Fibroblast of lung (primary cell): ENCODE measurements around the gene TCF21. TPM values are rescaled to one million over a fixed set of nuclear protein-coding genes. Genes with fewer than 3 reads are reported as not detected.

Source experiments
- DNase-seq, 2 donors: peaks; one replicate each; pipeline versions ENCODE4 v3.0.0 to v3.0.0-alpha.2; 2010; ENCODE audit warnings: low read depth in 2 of 2
- H2AFZ ChIP-seq: 2 replicates; pipeline ENCODE4 v1.5.1; 2012; ENCODE audit warnings: low read length, control low read depth, inconsistent platforms
- H3K27ac ChIP-seq: 2 replicates; pipeline ENCODE4 v1.5.1; 2011; ENCODE audit warnings: low read length, control low read depth; ENCODE audit not compliant: insufficient read depth
- H3K27me3 ChIP-seq: 2 replicates; pipeline ENCODE4 v1.5.1; 2011; ENCODE audit warnings: mild to moderate bottlenecking, low read length; ENCODE audit not compliant: control insufficient read depth, insufficient read depth
- H3K36me3 ChIP-seq: 2 replicates; pipeline ENCODE4 v1.5.1; 2011; ENCODE audit warnings: low read length; ENCODE audit not compliant: control insufficient read depth, insufficient read depth
- H3K4me1 ChIP-seq: 2 replicates; pipeline ENCODE4 v1.5.1; 2011; ENCODE audit warnings: low read length; ENCODE audit not compliant: control insufficient read depth, insufficient read depth; ENCODE audit errors: extremely low read depth
- H3K4me2 ChIP-seq: 2 replicates; pipeline ENCODE4 v1.5.1; 2011; ENCODE audit warnings: low read length, control low read depth; ENCODE audit not compliant: insufficient read depth; ENCODE audit errors: extremely low read depth
- H3K4me3 ChIP-seq, 4 experiments: fragments of 200-600 bp in 1 of 4; sonication (generic) in 1 of 4; replicated peaks in 1 of 4; 2 replicates each; pipeline ENCODE4 v1.5.1; 2011 to 2016; ENCODE audit warnings: low read length in 4 of 4, low read depth in 3 of 4, mild to moderate bottlenecking in 3 of 4, control low read depth in 2 of 4, inconsistent platforms in 1 of 4, mixed read lengths in 1 of 4; ENCODE audit not compliant: insufficient read depth in 1 of 4; ENCODE audit errors: control extremely low read depth in 1 of 4
- H3K79me2 ChIP-seq: 2 replicates; pipeline ENCODE4 v1.5.1; 2012; ENCODE audit warnings: mild to moderate bottlenecking, low read length, inconsistent platforms; ENCODE audit not compliant: control insufficient read depth, insufficient read depth
- H3K9ac ChIP-seq: 2 replicates; pipeline ENCODE4 v1.5.1; 2011; ENCODE audit warnings: mild to moderate bottlenecking, low read length, control low read depth; ENCODE audit not compliant: insufficient read depth
- H3K9me3 ChIP-seq: 2 replicates; pipeline ENCODE4 v1.5.1; 2012; ENCODE audit warnings: low read depth, low read length; ENCODE audit not compliant: control insufficient read depth, insufficient read depth
- H4K20me1 ChIP-seq: 2 replicates; pipeline ENCODE4 v1.5.1; 2011; ENCODE audit warnings: low read length; ENCODE audit not compliant: control insufficient read depth, insufficient read depth; ENCODE audit errors: extremely low read depth
- EZH2 ChIP-seq: IDR thresholded peaks from 2 replicates; pipeline ENCODE4 v1.5.1; 2012; ENCODE audit warnings: low read length, control low read depth, mild to moderate bottlenecking; ENCODE audit errors: missing control alignments
- polyA plus RNA-seq, 2 donors: library from polyadenylated mRNA; depleted of rRNA in 1 of 2; stranded (reverse) in 1 of 2; unstranded in 1 of 2; fragments of >200 nt; gene quantifications; 2 replicates each; pipeline ENCODE4 v1.2.1, GENCODE V29; 2011 to 2012; ENCODE audit warnings: missing spikeins in 1 of 2
- total RNA-seq: library from RNA; depleted of rRNA; stranded (reverse); fragments of >200 nt; gene quantifications from 2 replicates; pipeline ENCODE4 v1.2.1, GENCODE V29; 2014
- TF ChIP-seq, protein P1 (sequence below), 2 donors: IDR thresholded peaks in 1 of 2; conservative IDR thresholded peaks in 1 of 2; 1 replicate in 1 of 2; 2 replicates in 1 of 2; pipeline ENCODE4 v1.5.1; 2011 to 2012; ENCODE audit warnings: low read length in 2 of 2, control low read depth in 1 of 2, inconsistent platforms in 1 of 2, low read depth in 1 of 2, mild to moderate bottlenecking in 1 of 2

Gene TCF21
- total and polyA plus RNA-seq, 2 donors (not counting 1 experiment from before 2014, with no cell fraction given): 11.1 to 20.5 TPM

DNA sequence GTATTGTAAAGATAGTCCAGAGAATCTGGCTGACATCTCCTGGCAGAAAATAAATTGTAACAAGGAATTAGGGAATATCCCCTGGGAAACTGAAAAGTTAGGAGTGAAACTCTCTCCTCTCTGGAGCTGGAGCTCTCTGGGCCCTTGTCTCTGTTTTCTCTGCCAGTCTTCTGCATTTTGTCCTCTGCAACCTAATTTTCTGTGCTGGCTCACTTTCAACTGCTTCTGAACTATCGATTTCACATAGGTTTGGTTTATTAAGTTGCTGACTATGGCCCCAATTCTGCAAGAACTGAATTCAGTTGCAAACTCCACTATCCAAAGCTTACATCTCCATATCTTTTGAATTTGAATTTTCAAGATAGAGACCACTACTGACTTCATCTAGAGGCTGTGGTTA is 9.3 kb downstream of the TCF21 start:
- peaks cover 12% of the 10 kb centered on the region for H3K4me1 ChIP-seq
- H3K4me2 ChIP-seq: no peak overlapping the region
- H3K9me3 ChIP-seq: no peaks in the 10 kb centered on the region
- no peak overlapping the region for H3K27ac ChIP-seq
- no peak overlapping the region for H2AFZ ChIP-seq
- no peak overlapping the region for H3K9ac ChIP-seq
- no peaks in the 10 kb centered on the region for H4K20me1 ChIP-seq
- TF ChIP-seq EZH2: no peak
- TF ChIP-seq, protein P1, sequence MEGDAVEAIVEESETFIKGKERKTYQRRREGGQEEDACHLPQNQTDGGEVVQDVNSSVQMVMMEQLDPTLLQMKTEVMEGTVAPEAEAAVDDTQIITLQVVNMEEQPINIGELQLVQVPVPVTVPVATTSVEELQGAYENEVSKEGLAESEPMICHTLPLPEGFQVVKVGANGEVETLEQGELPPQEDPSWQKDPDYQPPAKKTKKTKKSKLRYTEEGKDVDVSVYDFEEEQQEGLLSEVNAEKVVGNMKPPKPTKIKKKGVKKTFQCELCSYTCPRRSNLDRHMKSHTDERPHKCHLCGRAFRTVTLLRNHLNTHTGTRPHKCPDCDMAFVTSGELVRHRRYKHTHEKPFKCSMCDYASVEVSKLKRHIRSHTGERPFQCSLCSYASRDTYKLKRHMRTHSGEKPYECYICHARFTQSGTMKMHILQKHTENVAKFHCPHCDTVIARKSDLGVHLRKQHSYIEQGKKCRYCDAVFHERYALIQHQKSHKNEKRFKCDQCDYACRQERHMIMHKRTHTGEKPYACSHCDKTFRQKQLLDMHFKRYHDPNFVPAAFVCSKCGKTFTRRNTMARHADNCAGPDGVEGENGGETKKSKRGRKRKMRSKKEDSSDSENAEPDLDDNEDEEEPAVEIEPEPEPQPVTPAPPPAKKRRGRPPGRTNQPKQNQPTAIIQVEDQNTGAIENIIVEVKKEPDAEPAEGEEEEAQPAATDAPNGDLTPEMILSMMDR (conservative IDR thresholded peaks at IDR 0.05 in 1 of 2, IDR thresholded peaks at IDR 0.05 in 1 of 2; ENCODE audit: low read depth in 1 of 2, low read length in 2 of 2): no peak
- no peak for DNase-seq
- H3K79me2 ChIP-seq: no peaks in the 10 kb centered on the region
- H3K27me3 ChIP-seq: no peaks in the 10 kb centered on the region
- H3K4me3 ChIP-seq: no peak overlapping the region
- H3K36me3 ChIP-seq: peaks cover 2% of the 10 kb centered on the region

DNA sequence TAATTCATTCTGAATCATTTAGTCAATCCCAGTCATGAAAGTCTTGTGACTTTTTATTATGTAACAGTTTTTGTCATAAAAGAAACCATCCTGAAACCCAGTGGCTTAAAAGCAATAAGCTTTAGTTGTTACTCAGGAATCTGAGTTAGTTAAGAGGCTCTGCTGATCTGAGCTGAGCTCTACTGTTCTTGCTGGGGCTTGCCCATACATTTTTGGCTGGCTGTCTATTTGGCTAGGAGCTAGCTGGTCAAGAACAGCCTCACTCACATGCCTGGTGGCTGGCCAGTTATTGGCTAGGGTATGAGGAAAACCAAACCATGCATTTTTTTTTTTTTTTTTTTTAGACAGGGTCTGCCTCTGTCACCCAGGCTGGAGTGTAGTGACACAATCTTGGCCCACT is 10.6 kb downstream of the TCF21 start:
- no peak for TF ChIP-seq EZH2
- TF ChIP-seq, protein P1 (conservative IDR thresholded peaks at IDR 0.05 in 1 of 2, IDR thresholded peaks at IDR 0.05 in 1 of 2; ENCODE audit: low read depth in 1 of 2, low read length in 2 of 2): no peak
- Histone ChIP-seq H3K27me3 (no peaks in the 10 kb centered on the region), H3K4me1 (peaks cover 8% of the 10 kb centered on the region), H3K27ac (no peak overlapping the region), H3K4me2 (no peak overlapping the region), H2AFZ (no peak overlapping the region), H3K4me3 (no peak overlapping the region), H3K36me3 (no peaks in the 10 kb centered on the region), H4K20me1 (no peaks in the 10 kb centered on the region), H3K79me2 (no peaks in the 10 kb centered on the region), H3K9me3 (no peaks in the 10 kb centered on the region), H3K9ac (no peak overlapping the region)
- DNase-seq: peak in 1 of 2 donors; percentile 79

DNA sequence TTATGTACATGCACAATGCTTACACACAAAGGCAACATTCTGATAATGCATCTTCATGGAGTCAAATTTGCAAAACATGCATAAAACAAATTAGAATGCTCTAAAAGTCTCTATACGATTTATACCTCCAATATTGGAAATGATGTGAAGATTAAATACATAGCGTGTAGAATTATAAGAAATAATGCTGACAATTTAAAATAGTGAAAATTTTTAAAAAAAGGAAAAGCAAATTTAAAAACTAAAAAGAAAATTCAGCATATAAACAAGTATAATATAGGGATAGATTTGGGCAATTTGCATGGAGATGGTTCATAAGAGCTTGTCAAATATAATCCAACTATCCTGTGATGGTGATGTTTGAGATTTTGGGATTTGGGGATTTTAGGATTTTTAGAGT is 14.9 kb downstream of the TCF21 start:
- H3K27ac ChIP-seq: no peak overlapping the region
- no peak overlapping the region for H3K9ac ChIP-seq
- H4K20me1 ChIP-seq: no peaks in the 10 kb centered on the region
- H3K27me3 ChIP-seq: no peaks in the 10 kb centered on the region
- TF ChIP-seq EZH2: no peak
- TF ChIP-seq, protein P1 (conservative IDR thresholded peaks at IDR 0.05 in 1 of 2, IDR thresholded peaks at IDR 0.05 in 1 of 2; ENCODE audit: low read depth in 1 of 2, low read length in 2 of 2): no peak
- no peak overlapping the region for H3K4me2 ChIP-seq
- H3K4me1 ChIP-seq: no peaks in the 10 kb centered on the region
- H3K4me3 ChIP-seq: no peak overlapping the region
- no peaks in the 10 kb centered on the region for H3K9me3 ChIP-seq
- H3K36me3 ChIP-seq: no peaks in the 10 kb centered on the region
- no peak for DNase-seq
- no peak overlapping the region for H2AFZ ChIP-seq
- no peaks in the 10 kb centered on the region for H3K79me2 ChIP-seq
